Karpas-422 (cell line): ENCODE results near the gene NKD1. TPM values are rescaled to one million over a fixed set of nuclear protein-coding genes. Genes with fewer than 3 reads are reported as not detected.
A peak's percentile ranks its signal among the peaks of the same experiment; 100 is the strongest.

Experiments used
- DNase-seq: peaks from one replicate; pipeline ENCODE4 v3.0.0-alpha.2; 2015
- H2AFZ ChIP-seq: fragments of 200-600 bp; sonication (generic); 2 replicates; pipeline ENCODE4 v1.6.1; 2014; ENCODE audit warnings: antibody characterized with exemption, low read length, mixed read lengths
- H3K27ac ChIP-seq: fragments of 200-600 bp; sonication (generic); 2 replicates; pipeline ENCODE4 v1.5.1; 2014; ENCODE audit warnings: mild to moderate bottlenecking, low read length, moderate library complexity
- H3K27me3 ChIP-seq: fragments of 200-600 bp; sonication (generic); 2 replicates; pipeline ENCODE4 v1.6.1; 2014; ENCODE audit warnings: low read length, mixed read lengths
- H3K36me3 ChIP-seq: fragments of 200-600 bp; sonication (generic); 2 replicates; pipeline ENCODE4 v1.6.1; 2014; ENCODE audit warnings: low read length, mixed read lengths; ENCODE audit not compliant: insufficient read depth
- H3K4me1 ChIP-seq: fragments of 200-600 bp; sonication (generic); 2 replicates; pipeline ENCODE4 v1.6.1; 2014; ENCODE audit warnings: mild to moderate bottlenecking, low read length, mixed read lengths
- H3K4me2 ChIP-seq: fragments of 200-600 bp; sonication (generic); 2 replicates; pipeline ENCODE4 v1.6.1; 2014; ENCODE audit warnings: low read length, low read depth, mild to moderate bottlenecking; ENCODE audit not compliant: poor library complexity, severe bottlenecking
- H3K4me3 ChIP-seq: fragments of 200-600 bp; sonication (generic); 2 replicates; pipeline ENCODE4 v1.5.1; 2014; ENCODE audit warnings: mild to moderate bottlenecking, antibody characterized with exemption, low read length, mixed read lengths
- H3K79me2 ChIP-seq: fragments of 200-600 bp; sonication (generic); 2 replicates; pipeline ENCODE4 v1.6.1; 2014; ENCODE audit warnings: mild to moderate bottlenecking, low read length, mixed read lengths
- H3K9ac ChIP-seq: fragments of 200-600 bp; sonication (generic); 2 replicates; pipeline ENCODE4 v1.6.0; 2014; ENCODE audit warnings: low read length
- H3K9me2 ChIP-seq: fragments of 200-600 bp; sonication (generic), shearing (Covaris generic); replicated peaks from 2 replicates; pipeline ENCODE4 v1.6.0; 2014; ENCODE audit warnings: mild to moderate bottlenecking, low read length, moderate library complexity; ENCODE audit not compliant: insufficient read depth
- H3K9me3 ChIP-seq: fragments of 300-700, 200-600 bp; sonication (generic); 2 replicates; pipeline ENCODE4 v1.6.1; 2014; ENCODE audit warnings: low read length, mixed read lengths
- H4K20me1 ChIP-seq: fragments of 200-600 bp; sonication (generic); 2 replicates; pipeline ENCODE4 v1.6.1; 2014; ENCODE audit warnings: mild to moderate bottlenecking, antibody characterized with exemption, low read length, low read depth; ENCODE audit not compliant: insufficient read depth
- total RNA-seq: library from RNA; depleted of rRNA; stranded (reverse); fragments of >200 nt; shearing (Covaris generic); gene quantifications from 2 replicates; pipeline ENCODE4 v1.2.3, GENCODE V29; 2014; ENCODE audit warnings: low replicate concordance

The NKD1 gene
- total RNA-seq, 1 experiment from 2014 or later, result not detected

DNA sequence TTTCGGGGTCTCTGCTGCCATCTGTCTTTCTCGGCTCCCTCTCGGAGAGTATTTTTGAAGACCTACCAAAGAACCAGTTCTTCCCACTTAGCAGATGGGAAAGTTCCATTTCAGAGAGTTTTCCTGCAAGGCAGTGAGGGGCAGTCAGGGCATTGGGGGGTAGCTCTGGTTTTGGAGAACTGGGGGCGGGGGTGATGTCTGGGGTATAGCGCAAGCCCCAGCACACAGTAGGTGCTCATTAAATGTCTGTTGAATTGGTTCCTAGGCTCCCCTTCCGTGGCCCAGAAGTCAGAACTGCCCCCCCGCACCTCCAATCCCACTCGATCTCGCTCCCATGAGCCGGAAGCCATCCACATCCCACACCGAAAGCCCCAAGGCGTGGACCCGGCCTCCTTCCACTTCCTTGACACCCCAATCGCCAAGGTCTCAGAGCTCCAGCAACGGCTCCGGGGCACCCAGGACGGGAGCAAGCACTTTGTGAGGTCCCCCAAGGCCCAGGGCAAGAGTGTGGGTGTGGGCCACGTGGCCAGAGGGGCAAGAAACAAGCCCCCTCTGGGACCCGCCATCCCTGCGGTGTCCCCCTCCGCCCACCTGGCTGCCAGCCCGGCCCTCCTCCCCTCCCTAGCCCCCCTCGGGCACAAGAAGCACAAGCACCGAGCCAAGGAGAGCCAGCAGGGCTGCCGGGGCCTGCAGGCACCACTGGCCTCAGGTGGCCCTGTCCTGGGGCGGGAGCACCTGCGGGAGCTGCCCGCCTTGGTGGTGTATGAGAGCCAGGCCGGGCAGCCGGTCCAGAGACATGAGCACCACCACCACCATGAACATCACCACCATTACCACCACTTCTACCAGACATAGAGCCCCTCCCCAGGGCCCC, 85.0 kb downstream of the NKD1 start:
- H3K27me3 ChIP-seq, result no peaks in the 10 kb centered on the region; the same call in 1 of the 2 replicates
- no peak for DNase-seq
- no peaks in the 10 kb centered on the region for H3K4me1 ChIP-seq
- no peak overlapping the region for H3K4me3 ChIP-seq
- H2AFZ ChIP-seq, result no peak overlapping the region
- no peak overlapping the region for H3K27ac ChIP-seq
- H3K9me3 ChIP-seq, result no peaks in the 10 kb centered on the region
- no peaks in the 10 kb centered on the region for H3K9me2 ChIP-seq
- no peaks in the 10 kb centered on the region for H4K20me1 ChIP-seq
- no peaks in the 10 kb centered on the region for H3K79me2 ChIP-seq
- H3K36me3 ChIP-seq, result no peaks in the 10 kb centered on the region
- H3K4me2 ChIP-seq, result no peak overlapping the region
- H3K9ac ChIP-seq, result no peak overlapping the region

DNA sequence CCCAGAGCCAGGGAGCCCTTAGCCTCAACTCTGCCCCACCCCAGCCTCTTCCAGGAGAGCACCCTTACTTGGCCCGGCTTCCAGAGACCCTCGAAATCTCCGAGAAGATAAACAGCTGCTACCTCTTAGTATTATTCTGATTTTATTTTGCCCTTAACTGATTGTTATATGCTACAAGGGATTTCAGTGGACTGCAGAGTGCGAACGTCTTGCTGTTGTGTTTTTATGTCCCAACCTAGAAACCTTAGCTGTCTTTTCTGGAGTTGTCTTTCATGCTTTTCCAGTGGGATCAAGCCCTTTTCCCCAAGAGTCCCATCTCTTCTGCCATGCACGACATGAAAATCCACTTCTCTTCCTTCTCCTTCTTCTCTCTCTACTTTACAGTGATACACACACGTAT, 85.9 kb downstream of the NKD1 start:
- Histone ChIP-seq H4K20me1 (no peaks in the 10 kb centered on the region), H3K9me2 (no peaks in the 10 kb centered on the region), H3K27me3 (no peaks in the 10 kb centered on the region; the same call in 1 of the 2 replicates), H3K4me1 (no peaks in the 10 kb centered on the region), H3K27ac (no peak overlapping the region), H3K79me2 (no peaks in the 10 kb centered on the region), H3K9ac (no peak overlapping the region), H3K36me3 (no peaks in the 10 kb centered on the region), H3K4me2 (no peak overlapping the region), H3K9me3 (no peaks in the 10 kb centered on the region), H2AFZ (no peak overlapping the region), H3K4me3 (no peak overlapping the region)
- no peak for DNase-seq

DNA sequence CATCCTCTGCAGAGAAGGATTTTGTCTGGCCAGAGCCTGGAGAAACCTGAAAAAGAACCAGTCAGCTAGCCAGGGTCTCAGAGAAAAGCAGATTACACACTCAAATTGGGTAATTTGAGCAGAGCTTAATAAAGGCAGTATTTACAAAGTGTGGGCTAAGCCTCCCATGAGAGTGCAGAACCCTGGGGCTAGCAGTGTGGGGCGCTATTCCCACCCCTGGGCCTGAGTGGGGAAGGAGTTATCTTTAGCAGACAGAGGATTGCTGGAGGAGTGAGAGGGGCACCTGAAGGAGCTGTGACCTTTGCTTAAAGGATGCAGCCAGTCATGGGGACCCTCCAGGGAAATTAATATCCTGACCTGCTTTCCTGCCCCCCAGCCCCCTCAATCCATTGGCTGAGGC, 86.8 kb downstream of the NKD1 start:
- H3K27me3 ChIP-seq, result no peaks in the 10 kb centered on the region; the same call in 1 of the 2 replicates
- no peaks in the 10 kb centered on the region for H4K20me1 ChIP-seq
- H3K9me2 ChIP-seq, result no peaks in the 10 kb centered on the region
- H3K9me3 ChIP-seq, result no peaks in the 10 kb centered on the region
- no peak for DNase-seq
- H3K4me2 ChIP-seq, result no peak overlapping the region
- no peak overlapping the region for H3K9ac ChIP-seq
- H3K4me3 ChIP-seq, result no peak overlapping the region
- no peaks in the 10 kb centered on the region for H3K4me1 ChIP-seq
- no peaks in the 10 kb centered on the region for H3K79me2 ChIP-seq
- H2AFZ ChIP-seq, result no peak overlapping the region
- no peaks in the 10 kb centered on the region for H3K36me3 ChIP-seq
- H3K27ac ChIP-seq, result no peak overlapping the region

DNA sequence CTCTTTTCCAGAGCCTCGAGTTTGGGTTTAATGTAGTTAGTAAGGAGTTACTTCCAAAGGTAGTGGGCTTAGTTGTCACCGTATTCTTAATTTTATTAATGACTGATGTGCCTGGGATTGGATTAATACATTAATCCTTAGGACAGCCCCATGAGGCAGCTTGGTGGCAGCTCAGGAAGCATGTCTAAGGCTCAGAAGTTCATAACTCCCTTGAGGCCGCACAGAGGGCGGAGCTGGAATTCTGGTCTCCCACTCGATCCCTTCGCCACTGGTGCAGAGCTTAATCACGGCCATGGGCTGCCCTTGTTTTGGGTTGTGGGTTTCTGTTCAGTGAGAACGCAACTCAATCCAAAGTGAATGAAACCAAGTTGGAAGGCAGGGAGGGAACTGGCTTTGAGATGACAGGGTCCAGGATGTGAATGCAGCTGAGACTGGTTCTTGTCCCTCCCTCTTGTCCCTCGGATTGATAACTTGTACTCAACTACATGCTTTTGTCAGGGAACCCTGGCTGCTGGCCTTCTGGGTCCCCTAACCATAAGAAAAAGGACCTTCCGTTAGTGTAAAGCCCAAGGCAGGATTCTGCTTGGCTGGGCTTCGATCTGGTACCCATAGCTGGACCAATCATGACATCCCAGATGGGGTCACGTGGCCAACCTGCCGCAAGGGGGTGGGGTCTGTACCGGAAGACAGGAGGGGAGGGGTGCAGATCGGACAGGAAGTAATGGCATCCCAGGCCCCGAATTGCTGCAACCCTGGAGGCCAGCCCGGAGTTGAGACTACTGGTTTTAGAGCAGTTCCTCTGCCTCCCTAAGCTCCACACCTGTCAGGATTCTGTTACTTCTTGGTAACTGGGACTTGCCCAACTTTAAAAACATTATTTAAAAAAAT, 87.6 kb downstream of the NKD1 start:
- Histone ChIP-seq H3K4me3 (no peak overlapping the region), H3K9me2 (no peaks in the 10 kb centered on the region), H3K79me2 (no peaks in the 10 kb centered on the region), H4K20me1 (no peaks in the 10 kb centered on the region), H3K9me3 (no peaks in the 10 kb centered on the region), H3K36me3 (no peaks in the 10 kb centered on the region), H3K27ac (no peak overlapping the region), H3K9ac (no peak overlapping the region), H3K4me1 (no peaks in the 10 kb centered on the region), H3K27me3 (no peaks in the 10 kb centered on the region; the same call in 1 of the 2 replicates), H2AFZ (peak overlapping the region; percentile 75; the same call in 1 of the 2 replicates), H3K4me2 (no peak overlapping the region)
- DNase-seq, result peak; percentile 74

DNA sequence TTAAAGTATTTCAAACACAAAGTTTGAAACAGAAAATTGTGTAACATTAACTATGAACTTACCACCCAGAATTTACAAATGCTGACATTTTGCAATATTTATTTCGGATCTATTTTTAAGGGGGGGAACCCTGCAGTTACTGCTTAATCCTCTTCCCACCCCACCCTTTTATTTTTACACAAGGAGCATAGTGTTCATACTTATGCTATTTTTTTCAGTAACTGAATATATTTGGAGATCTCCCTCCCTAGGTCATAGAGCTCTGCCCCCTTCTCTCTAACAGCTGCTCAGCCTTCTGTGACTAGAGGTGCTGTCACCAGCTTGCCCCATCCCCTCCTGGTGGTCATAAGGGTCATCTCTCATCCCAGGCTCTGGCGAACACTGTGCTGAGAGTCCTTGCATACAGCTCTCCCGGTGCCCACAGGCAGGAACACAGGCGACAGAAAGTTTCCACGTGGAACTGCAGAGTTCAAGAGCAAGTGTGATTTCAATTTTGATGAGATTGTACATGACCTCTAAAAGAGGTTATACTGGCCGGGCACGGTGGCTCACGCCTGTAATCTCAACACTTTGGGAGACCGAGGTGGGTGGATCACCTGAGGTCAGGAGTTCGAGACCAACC, 88.7 kb downstream of the NKD1 start:
- no peaks in the 10 kb centered on the region for H4K20me1 ChIP-seq
- no peaks in the 10 kb centered on the region for H3K9me3 ChIP-seq
- H3K9me2 ChIP-seq, result no peaks in the 10 kb centered on the region
- no peaks in the 10 kb centered on the region for H3K79me2 ChIP-seq
- no peaks in the 10 kb centered on the region for H3K36me3 ChIP-seq
- DNase-seq, result no peak
- no peak overlapping the region for H3K4me2 ChIP-seq
- H3K27ac ChIP-seq, result no peak overlapping the region
- no peak overlapping the region for H3K9ac ChIP-seq
- no peaks in the 10 kb centered on the region; the same call in 1 of the 2 replicates for H3K27me3 ChIP-seq
- H2AFZ ChIP-seq, result no peak overlapping the region
- H3K4me3 ChIP-seq, result no peak overlapping the region
- H3K4me1 ChIP-seq, result no peaks in the 10 kb centered on the region

DNA sequence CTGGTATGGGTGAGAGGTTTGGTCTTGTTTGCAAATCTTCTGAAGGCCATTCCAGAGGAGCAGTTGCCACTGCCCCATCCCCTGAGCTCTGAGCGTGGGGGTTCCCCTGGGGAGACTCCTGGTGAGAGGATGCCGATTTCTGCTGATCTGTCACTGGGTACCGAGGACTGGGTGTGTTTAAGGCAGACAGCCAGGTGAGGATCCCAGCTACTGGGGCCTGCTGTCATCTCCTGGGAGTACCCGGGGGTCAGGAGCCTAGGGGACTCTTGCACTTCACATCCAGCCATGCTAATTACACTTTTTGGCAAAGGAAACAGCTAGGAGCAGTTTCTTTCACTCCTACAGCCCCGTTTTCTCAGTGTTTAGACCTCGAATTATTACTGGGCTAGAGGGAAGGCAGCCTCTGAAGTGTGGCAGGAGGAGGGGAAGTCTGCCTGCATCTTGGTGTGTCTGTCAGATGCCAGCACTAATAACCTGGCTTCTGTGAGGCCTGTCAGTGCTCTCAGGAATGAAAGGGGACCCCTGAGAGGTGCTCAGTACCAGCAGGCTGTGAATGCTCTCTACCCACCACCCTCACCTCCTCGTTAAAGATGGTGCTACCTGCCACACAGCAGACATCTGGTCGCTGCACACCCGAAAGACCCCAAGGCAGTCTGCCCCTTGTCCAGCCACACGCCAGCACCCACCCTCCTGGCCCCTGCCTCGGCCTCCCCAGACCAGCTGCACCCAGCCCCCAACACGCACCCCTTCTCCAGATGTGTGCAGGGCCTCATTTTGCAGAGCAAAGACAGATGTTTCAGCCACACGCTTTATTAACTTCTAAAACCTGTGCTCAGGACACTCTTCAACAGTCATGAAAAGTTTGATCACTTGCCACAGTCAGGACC, 89.8 kb downstream of the NKD1 start:
- DNase-seq, result no peak
- no peaks in the 10 kb centered on the region for H3K9me2 ChIP-seq
- H3K9ac ChIP-seq, result no peak overlapping the region
- no peaks in the 10 kb centered on the region for H3K4me1 ChIP-seq
- no peaks in the 10 kb centered on the region for H4K20me1 ChIP-seq
- no peak overlapping the region for H3K27ac ChIP-seq
- no peaks in the 10 kb centered on the region for H3K79me2 ChIP-seq
- H3K9me3 ChIP-seq, result no peaks in the 10 kb centered on the region
- H3K27me3 ChIP-seq, result no peaks in the 10 kb centered on the region; the same call in 1 of the 2 replicates
- H3K36me3 ChIP-seq, result no peaks in the 10 kb centered on the region
- H3K4me2 ChIP-seq, result no peak overlapping the region
- no peak overlapping the region for H3K4me3 ChIP-seq
- H2AFZ ChIP-seq, result no peak overlapping the region

DNA sequence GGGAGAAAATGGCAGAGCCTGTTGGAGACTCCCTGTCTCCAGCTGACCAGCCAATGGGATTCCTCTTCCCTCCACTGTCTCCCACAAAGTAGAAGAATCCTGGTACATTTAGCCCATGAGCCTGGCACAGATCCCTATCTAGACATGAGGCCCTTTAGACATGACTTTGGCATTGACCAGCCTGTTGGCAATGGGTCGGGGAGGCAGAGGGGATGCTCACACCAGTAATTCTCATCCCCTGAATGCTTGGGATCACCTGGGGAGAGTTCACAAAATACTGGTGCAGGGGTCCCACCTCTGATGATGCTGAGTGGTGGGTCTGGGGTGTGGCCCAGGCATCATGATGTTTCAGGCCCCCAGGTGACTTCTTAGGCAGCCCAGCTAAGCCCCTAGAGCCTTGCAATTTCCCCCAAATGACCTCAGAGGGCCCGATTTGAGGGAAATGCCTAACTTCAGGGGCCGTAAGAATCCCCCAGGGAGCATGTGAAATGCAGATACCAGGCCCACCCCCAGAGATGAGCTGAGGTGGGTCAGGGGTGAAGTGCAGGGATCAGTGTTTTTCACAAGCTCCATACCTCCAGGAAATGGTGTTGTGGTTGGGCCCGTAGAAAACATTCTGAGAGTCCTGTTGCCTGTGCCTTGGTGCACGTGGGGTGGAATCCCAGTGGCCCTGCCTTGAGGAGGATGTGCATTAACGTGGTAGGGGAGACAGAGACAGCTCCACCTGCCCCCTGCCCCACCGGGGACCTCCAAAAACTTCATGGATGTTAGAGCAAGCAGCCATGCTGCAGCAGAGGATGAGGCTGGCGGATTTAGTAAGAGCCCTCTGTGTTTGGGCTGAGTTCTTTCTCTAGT, 90.8 kb downstream of the NKD1 start:
- H4K20me1 ChIP-seq, result no peaks in the 10 kb centered on the region
- no peaks in the 10 kb centered on the region for H3K4me1 ChIP-seq
- H3K27ac ChIP-seq, result no peak overlapping the region
- H3K9ac ChIP-seq, result no peak overlapping the region
- no peaks in the 10 kb centered on the region for H3K79me2 ChIP-seq
- H2AFZ ChIP-seq, result no peak overlapping the region
- no peaks in the 10 kb centered on the region; the same call in 1 of the 2 replicates for H3K27me3 ChIP-seq
- H3K36me3 ChIP-seq, result no peaks in the 10 kb centered on the region
- no peaks in the 10 kb centered on the region for H3K9me3 ChIP-seq
- H3K9me2 ChIP-seq, result no peaks in the 10 kb centered on the region
- no peak overlapping the region for H3K4me2 ChIP-seq
- no peak overlapping the region for H3K4me3 ChIP-seq
- no peak for DNase-seq
